ENCODE data around the gene AOC2. TPM values are rescaled to one million over a fixed set of nuclear protein-coding genes. Genes with fewer than 3 reads are reported as not detected.

AOC2 gene
- total and polyA plus RNA-seq, 9 of the 15 experiments (the other 6 are each of a cell fraction or from before 2014, with no cell fraction given): 0.08 to 0.91 (median 0.49) TPM

DNA sequence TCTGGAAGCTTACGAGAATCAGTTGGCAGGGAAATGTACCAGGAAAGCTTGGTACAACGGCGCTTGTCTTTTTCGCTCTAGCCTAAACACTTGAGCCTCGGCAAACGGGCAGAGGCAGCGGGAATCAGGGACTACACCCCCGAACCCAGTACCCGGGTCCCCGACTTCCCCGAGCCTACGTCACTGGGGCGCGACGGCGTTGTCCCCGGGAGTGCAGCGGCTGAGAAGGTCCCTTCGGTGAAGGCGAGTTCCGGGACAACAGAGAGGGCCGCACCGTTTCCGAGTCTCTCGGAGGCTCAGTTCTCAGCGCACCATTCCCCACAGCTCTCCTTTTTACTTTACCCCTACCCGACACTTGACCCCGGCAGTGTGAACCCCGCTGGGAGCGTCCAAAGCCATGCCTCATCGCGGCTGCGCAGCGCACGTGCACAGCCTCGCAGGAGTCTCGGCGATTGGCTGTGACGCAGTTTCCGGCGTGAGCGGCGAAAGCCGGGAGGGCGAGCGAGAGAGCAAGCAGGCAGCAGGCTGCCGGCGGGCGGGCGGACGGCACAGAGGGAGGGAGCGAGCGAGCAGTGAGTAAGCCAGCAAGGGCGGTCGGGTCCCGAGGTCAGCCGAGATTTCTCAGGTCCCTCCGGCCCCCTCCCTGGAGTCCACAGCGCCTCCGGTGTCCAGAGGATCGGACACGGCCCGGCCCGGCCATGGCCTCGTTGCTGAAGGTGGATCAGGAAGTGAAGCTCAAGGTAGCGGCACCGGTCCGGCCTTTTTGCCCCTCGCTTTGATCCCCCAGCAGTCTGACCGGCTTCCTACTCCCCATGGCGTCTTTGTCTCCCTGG lies 11.2 kb upstream of the AOC2 start, which contains the start of gene PSME3 (continued):
- TF ChIP-seq STAG1 (CRISPR knock-in tag; IDR thresholded peaks at IDR 0.05; ENCODE audit: borderline replicate concordance) (peak; percentile 31; the same call in 1 of the 2 replicates), NBN (IDR thresholded peaks at IDR 0.05; ENCODE audit: low read depth) (peak; percentile 93), CEBPG (CRISPR knock-in tag; IDR thresholded peaks at IDR 0.05) (peak; percentile 44; the same call in 1 of the 2 replicates), CEBPG (tag; conservative IDR thresholded peaks at IDR 0.05 in 1 of 2, IDR thresholded peaks at IDR 0.05 in 1 of 2) (no peak), MTA3 (IDR thresholded peaks at IDR 0.05; ENCODE audit: borderline replicate concordance) (peak; percentile 66; the same call in 1 of the 2 replicates), KDM4B (IDR thresholded peaks at IDR 0.05; ENCODE audit: borderline replicate concordance in 2 of 2, low read depth in 1 of 2) (peak in 1 of 2 experiments; percentile 52; a peak in 1 of 4 replicates), YBX1 (IDR thresholded peaks at IDR 0.05) (no peak), ZFP36 (IDR thresholded peaks at IDR 0.05; ENCODE audit: low read depth, low read length, partially characterized antibody) (no peak), BRD4 (IDR thresholded peaks at IDR 0.05) (peak; percentile 78; the same call in 1 of the 2 replicates), FOXK2 (conservative IDR thresholded peaks at IDR 0.05 in 1 of 2, IDR thresholded peaks at IDR 0.05 in 1 of 2; ENCODE audit: low read depth in 2 of 2) (peak; percentile 98 to 99), RBM22 (IDR thresholded peaks at IDR 0.05; ENCODE audit: low read depth, low read length, poor library complexity, severe bottlenecking) (peak; percentile 21), XRCC5 (IDR thresholded peaks at IDR 0.05; ENCODE audit: low read depth, low read length) (peak; percentile 41; the same call in 1 of the 2 replicates), MEF2A (IDR thresholded peaks at IDR 0.05; ENCODE audit: control insufficient read depth, low read depth, low read length) (no peak), CBFB (CRISPR knock-in tag; IDR thresholded peaks at IDR 0.05) (0 out of 2 replicates have a peak, but pooled peaks have one; percentile 76), RUNX1 (IDR thresholded peaks at IDR 0.05; ENCODE audit: low read depth) (peak; percentile 45; the same call in 1 of the 2 replicates), CREM (IDR thresholded peaks at IDR 0.05; ENCODE audit: low read depth) (peak; percentile 98)
- TF ChIP-seq, protein P1, sequence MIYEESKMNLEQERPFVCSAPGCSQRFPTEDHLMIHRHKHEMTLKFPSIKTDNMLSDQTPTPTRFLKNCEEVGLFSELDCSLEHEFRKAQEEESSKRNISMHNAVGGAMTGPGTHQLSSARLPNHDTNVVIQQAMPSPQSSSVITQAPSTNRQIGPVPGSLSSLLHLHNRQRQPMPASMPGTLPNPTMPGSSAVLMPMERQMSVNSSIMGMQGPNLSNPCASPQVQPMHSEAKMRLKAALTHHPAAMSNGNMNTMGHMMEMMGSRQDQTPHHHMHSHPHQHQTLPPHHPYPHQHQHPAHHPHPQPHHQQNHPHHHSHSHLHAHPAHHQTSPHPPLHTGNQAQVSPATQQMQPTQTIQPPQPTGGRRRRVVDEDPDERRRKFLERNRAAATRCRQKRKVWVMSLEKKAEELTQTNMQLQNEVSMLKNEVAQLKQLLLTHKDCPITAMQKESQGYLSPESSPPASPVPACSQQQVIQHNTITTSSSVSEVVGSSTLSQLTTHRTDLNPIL (CRISPR knock-in tag; IDR thresholded peaks at IDR 0.05): 0 out of 2 replicates have a peak, but pooled peaks have one; percentile 14
- TF ChIP-seq, protein P2, sequence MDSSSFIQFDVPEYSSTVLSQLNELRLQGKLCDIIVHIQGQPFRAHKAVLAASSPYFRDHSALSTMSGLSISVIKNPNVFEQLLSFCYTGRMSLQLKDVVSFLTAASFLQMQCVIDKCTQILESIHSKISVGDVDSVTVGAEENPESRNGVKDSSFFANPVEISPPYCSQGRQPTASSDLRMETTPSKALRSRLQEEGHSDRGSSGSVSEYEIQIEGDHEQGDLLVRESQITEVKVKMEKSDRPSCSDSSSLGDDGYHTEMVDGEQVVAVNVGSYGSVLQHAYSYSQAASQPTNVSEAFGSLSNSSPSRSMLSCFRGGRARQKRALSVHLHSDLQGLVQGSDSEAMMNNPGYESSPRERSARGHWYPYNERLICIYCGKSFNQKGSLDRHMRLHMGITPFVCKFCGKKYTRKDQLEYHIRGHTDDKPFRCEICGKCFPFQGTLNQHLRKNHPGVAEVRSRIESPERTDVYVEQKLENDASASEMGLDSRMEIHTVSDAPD (CRISPR knock-in tag; IDR thresholded peaks at IDR 0.05): no peak
- TF ChIP-seq, protein P3, sequence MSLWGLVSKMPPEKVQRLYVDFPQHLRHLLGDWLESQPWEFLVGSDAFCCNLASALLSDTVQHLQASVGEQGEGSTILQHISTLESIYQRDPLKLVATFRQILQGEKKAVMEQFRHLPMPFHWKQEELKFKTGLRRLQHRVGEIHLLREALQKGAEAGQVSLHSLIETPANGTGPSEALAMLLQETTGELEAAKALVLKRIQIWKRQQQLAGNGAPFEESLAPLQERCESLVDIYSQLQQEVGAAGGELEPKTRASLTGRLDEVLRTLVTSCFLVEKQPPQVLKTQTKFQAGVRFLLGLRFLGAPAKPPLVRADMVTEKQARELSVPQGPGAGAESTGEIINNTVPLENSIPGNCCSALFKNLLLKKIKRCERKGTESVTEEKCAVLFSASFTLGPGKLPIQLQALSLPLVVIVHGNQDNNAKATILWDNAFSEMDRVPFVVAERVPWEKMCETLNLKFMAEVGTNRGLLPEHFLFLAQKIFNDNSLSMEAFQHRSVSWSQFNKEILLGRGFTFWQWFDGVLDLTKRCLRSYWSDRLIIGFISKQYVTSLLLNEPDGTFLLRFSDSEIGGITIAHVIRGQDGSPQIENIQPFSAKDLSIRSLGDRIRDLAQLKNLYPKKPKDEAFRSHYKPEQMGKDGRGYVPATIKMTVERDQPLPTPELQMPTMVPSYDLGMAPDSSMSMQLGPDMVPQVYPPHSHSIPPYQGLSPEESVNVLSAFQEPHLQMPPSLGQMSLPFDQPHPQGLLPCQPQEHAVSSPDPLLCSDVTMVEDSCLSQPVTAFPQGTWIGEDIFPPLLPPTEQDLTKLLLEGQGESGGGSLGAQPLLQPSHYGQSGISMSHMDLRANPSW (CRISPR knock-in tag; IDR thresholded peaks at IDR 0.05): peak; percentile 97
